Measurements from ENCODE around the gene SMURF2.

- TF ChIP-seq, protein P1, sequence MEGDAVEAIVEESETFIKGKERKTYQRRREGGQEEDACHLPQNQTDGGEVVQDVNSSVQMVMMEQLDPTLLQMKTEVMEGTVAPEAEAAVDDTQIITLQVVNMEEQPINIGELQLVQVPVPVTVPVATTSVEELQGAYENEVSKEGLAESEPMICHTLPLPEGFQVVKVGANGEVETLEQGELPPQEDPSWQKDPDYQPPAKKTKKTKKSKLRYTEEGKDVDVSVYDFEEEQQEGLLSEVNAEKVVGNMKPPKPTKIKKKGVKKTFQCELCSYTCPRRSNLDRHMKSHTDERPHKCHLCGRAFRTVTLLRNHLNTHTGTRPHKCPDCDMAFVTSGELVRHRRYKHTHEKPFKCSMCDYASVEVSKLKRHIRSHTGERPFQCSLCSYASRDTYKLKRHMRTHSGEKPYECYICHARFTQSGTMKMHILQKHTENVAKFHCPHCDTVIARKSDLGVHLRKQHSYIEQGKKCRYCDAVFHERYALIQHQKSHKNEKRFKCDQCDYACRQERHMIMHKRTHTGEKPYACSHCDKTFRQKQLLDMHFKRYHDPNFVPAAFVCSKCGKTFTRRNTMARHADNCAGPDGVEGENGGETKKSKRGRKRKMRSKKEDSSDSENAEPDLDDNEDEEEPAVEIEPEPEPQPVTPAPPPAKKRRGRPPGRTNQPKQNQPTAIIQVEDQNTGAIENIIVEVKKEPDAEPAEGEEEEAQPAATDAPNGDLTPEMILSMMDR (conservative IDR thresholded peaks at IDR 0.05 in 1 of 2, IDR thresholded peaks at IDR 0.05 in 1 of 2; ENCODE audit: low read depth in 1 of 2, low read length in 2 of 2): no peak
- TF ChIP-seq EZH2 (IDR thresholded peaks at IDR 0.05; ENCODE audit: low read length, missing control alignments): no peak
These were observed 163.6 kb downstream of the SMURF2 start for GRCh38 chr17:64498308-64499203.
